GM21786 (cell line): ENCODE results near the gene KIAA0753.

Experiments used
- ATAC-seq: cut with Tn5 transposase; IDR thresholded peaks from one replicate; pipeline ENCODE4 v1.9.1; 2021; ENCODE audit not compliant: unreplicated experiment

KIAA0753 gene

GRCh38 chr17:6640536-6641246 is at the start of gene KIAA0753, which contains the start of gene TXNDC17:
Gene KIAA0753, minus strand, starts transcription at chr17:6640711. Its CDS starts 5,608 bp downstream, at chr17:6635103.
Gene TXNDC17, plus strand, starts transcription at chr17:6641060. Its CDS starts 23 bp downstream, at chr17:6641083.
- ATAC-seq: peak; percentile 89

GRCh38 chr17:6688944-6689343 is 48.4 kb upstream of the KIAA0753 start:
- no peak for ATAC-seq

GRCh38 chr17:6686026-6686425 is 45.5 kb upstream of the KIAA0753 start:
- no peak for ATAC-seq

DNA sequence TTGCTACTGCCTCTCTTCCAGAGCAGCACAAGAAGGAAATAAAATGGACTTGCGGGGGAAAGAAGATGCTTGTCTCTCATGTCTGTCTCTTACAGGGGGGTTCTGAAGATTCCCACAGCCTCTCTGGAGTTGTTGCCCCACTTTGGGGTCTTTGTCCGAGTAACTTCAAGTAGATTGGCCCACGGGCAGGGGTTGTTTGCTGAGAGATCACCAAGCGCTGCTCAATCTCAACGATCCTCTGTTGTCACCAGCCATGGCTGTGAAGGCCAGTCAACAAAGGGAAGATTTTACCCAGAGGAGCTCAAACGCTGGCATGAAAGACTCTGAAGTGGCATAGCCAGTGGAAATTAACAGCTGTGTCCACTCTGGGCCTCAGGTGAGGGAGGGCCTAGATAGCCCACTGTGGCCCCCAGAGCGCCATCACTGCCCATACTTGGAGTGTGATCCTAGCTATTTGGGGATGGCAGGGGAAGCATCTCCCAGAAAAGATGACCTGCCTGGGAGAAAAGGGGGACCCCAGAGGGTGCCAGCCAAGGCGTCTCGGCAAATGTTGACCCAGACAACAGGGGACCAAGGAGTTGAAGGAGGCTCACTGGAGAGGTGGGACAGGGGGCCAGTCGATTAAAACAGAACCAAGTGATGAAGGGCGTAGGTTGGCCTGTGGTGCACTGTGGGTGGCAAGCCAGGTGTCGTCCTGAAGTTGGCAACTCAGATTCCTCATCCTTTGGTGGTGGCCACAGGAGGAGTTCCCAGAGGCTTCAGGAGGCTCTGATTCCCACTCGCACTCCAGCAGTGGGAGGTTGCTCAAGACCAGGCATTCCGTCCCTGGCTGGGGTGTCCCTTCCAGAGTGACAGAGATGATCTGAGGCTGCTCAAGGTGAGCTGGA is 44.6 kb upstream of the KIAA0753 start:
- ATAC-seq: no peak

DNA sequence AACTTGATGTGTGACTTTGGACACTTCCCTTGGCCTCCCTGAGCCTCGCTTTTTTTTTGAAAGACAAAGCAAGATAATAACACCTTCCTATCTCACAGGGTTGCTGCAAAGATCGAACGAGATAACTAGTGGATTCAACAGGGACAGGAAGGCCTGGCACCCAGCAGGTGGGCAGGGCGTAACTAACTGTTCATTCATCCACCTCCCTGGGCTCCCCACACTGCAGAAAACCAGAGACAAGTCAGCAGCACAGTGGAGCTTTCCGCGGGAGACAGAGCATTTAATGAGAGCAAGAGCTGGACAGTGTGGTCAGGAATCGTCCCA is 43.9 kb upstream of the KIAA0753 start:
- no peak for ATAC-seq

DNA sequence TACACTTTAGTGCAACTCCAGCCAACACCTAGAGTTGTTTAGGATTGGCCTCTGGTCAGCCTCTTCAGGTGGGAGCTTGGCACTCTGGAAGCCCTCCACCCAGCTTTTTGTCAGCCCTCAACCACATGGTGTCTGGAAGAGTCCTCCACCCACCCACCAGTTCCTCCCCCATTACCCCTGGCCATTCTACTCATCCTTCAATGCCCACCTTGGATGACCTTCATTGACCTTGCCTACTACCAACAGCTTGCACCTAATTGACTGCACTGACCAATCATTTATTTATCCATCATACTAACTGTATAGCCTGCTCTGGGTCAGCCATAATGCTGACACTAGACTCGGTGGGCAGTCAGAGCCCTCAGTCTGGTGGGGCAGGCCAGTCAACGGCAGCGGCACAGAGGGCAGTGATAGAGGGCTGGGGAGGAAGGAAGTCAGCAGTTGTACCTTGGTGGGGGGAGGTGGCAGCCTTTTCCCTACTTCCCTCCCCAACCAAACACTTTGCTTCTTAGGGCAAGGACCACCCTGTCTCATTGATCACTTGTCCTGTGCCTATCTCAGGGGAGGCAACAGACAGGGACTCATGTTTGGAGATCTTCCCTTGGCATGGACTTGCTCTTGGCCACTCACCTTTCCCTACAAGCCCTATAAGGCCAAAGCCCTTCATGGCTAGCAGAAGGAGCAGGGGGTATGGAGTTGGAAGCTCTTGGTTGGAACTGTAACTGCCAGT is 43.4 kb upstream of the KIAA0753 start:
- ATAC-seq: no peak

GRCh38 chr17:6683081-6683684 is 42.7 kb upstream of the KIAA0753 start:
- no peak for ATAC-seq

DNA sequence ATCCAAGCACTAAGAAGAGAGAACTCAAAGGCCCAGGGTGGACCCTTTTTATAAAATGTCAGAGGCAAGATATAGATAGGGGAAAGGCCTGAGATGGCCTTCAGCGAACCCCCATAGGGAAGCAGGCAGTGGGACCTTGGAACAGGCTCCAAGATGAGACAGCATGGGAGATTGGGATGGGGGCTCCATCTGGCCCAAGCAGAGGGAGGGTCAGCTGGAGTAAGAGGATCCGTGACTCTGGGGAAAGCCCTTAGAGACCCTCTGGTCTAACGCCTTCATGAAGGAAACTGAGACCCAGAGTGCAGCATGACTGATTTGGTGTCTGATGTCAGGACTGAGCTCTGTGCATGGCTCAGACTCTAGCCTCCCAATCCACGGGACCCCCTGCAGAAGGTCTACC is 41.8 kb upstream of the KIAA0753 start:
- no peak for ATAC-seq

DNA sequence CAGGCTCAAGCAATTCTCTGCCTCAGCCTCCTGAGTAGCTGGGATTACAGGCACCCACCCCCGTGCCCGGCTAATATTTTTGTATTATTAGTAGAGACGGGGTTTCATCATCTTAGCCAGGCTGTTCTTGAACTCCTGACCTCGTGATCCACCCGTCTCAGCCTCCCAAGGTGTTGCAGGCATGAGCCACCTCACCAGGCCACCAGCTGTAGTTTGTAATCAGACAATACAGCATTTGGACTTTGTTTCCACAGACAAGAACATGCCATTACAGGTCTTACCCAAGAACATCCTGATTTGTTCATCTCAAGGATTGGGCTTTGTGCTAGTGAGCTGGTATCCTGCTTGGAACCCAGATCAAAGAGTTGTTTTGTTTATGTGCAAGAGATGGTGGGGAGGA is 41.2 kb upstream of the KIAA0753 start:
- ATAC-seq: no peak

DNA sequence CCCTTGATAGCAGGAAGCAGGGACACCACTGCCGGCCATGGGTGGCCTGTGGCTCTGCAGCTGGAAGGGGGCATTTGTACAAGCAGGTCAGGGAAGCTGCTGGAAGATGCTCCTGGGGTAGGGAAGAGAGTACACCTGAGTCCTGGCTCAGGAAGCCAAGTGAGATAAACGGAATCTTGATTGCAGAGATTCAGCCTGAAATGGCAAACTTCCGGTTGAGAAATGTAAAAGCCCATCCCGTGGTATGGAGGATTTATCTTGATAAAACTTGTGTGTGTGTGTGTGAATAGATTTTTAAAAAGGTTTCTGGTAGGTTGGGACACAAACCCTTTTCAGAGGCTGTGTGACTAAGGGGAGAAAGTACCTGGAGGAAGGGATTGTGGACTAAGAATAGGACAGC is 40.7 kb upstream of the KIAA0753 start:
- ATAC-seq: no peak

DNA sequence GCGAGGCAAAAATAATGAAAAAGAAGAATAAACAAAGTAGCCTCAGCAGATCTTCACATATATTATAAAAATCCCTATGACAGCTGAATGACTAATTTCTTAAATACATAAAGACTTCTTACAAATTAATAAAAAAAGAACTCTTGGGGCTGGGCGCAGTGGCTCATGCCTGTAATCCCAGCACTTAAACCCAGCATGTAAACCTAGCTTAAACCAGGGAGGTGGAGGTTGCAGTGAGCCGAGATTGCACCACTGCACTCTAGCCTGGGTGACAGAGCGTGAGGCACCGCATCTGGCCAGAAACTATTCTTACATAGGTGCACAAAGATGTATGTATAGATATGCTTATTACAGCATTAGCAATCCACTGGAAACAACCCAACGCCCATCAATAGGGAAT is 38.7 kb upstream of the KIAA0753 start:
- no peak for ATAC-seq

DNA sequence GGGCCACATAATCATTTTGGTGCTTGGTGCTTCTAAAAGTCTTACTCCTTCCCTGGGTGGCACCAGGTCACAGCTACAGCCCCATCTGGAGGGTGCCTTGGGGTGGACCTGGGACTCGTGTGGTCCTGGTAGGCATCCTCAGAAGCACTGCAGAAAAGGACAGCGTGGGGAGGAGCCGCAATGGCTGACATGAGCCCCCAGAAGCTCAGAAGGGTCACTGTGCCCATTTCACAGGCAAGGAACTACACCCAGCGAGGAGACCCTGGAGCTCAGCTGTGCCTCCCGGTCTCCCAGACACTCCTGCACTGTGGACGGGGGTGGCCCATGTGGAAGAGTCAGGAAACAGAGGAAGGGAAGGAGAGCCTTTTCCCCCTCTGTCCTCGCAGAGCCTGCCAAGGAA is 37.4 kb upstream of the KIAA0753 start:
- ATAC-seq: no peak

- ATAC-seq: no peak
Measured at GRCh38 chr17:6677158-6677831, 36.8 kb upstream of the KIAA0753 start.

- ATAC-seq: no peak
Measured at GRCh38 chr17:6676802-6677157, 36.3 kb upstream of the KIAA0753 start.

DNA sequence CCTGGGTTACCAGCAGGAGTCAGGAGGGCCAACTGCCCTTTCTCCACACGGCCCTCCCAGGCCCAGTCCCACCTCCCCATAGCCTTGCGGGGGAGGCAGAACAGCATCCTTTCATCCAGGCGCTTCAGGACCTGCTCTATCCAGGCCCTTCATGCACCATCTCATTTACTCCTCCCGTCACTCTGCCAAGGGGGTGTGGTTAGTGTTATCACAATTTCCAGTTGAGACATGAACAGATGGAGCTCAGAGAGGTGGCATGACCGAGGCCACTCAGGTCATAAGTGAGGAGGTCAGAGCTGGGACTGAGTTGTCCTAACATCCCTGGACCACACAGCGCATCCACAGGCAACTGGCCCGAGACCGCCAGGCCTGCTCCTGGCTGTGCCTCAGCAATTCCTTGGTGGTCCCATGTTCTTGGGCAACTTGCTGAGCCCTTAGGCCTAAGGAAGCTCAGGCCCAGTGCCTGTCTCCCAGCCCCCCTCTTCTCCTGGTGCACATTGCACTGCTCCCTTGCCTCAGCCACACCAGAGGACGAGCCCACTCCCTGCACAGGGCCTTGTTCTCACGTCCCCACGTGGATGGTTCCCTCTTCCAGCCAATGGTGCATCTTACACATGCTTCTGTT is 34.8 kb upstream of the KIAA0753 start:
- ATAC-seq: no peak

- no peak for ATAC-seq
Measured at GRCh38 chr17:6674586-6674985, 34.1 kb upstream of the KIAA0753 start.

DNA sequence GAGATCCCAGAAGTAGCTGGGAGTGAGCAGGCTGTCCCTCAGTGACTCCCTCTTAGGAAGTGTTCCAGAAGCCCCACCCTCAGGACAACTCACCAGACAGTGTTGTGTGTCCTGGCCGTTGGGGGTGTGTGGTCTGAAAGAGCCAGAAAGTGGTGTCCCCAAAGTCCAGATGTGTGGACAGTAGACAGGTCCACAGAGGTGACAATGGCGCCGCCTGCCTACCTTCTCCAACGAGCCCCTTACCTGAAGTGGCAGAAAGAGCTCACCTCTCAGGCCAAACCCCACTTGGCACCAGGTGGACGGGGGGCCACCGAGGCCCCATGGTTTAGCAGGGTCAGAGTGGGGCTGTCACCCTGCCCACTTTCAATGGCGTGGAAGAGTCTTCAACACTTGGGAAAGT is 30.9 kb upstream of the KIAA0753 start:
- no peak for ATAC-seq

- ATAC-seq: no peak
Measured at GRCh38 chr17:6670999-6671398, 30.5 kb upstream of the KIAA0753 start.

GRCh38 chr17:6670571-6670970 is 30.1 kb upstream of the KIAA0753 start:
- ATAC-seq: no peak

DNA sequence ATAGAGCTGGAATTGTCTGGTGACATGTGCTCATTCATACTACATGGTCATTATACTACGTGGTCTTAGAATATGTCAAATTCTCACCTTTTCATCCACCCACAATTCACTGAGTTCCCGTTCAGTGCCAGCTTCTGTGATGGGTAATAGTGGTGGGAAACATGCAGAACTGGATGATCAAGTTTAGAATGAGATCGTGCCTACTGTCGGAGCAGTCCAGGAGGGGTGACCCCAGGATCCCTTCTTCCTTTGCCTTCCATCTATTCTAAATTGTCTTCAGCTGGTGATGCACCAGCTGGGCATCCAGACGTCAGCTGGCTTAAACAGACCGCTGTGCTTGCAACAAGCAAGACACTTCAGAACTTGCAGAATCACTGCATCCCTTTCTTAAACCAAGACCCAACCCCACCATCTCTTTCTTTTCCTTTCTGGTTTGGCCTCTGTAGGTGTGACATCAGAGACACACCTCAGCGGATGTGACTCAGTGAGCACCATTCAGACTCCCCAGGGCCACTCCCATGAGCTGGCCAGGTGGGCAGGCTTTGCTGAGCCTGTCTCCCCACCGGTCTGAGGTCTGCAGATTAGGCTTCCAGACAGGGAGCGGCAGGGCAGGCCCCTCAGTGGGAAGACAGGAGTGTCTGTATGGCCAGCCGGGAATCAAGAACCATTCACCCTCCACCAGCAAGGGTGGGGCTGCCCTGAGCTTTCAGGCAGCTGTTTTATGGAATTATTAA is 29.1 kb upstream of the KIAA0753 start:
- no peak for ATAC-seq
